ENCODE measurements around the gene PMM2.

The PMM2 gene

GRCh38 chr16:8890549-8890921, 92.9 kb downstream of the PMM2 start:
- DNase-seq, result no peak

GRCh38 chr16:8892101-8892575, 94.5 kb downstream of the PMM2 start:
- no peak for DNase-seq

- no peak for DNase-seq
Measured at GRCh38 chr16:8893426-8893825, 95.8 kb downstream of the PMM2 start.

GRCh38 chr16:8893976-8894690, 96.5 kb downstream of the PMM2 start:
- no peak for DNase-seq

- no peak for DNase-seq
Measured at GRCh38 chr16:8894736-8895334, 97.2 kb downstream of the PMM2 start.

- no peak for DNase-seq
Measured at GRCh38 chr16:8898660-8899318, 101.2 kb downstream of the PMM2 start.

Data from left hindlimb (tissue), 1 donor.